Measurements from ENCODE around the gene ST6GALNAC6.

The ST6GALNAC6 gene

DNA sequence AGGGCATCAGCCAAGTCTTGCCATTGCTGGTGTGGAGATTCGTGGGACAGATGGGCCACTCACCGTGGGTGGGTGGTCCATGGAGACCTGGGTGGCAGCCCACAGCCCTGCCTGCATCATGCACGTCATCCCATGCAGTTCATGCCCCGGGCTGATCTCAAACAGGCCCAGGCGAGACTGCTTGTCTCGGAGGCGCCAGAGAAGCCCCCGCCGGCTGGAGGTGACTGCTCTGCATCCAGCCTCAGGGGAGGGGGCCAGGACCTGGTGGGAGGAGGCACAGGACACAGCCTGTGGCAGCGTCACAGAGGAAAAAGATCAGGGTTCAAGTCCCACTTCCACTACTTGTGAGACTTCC is 30.2 kb upstream of the ST6GALNAC6 start:
- no peak for DNase-seq (ENCODE audit: low read depth)
- no peak for TF ChIP-seq POLR2A (IDR thresholded peaks at IDR 0.05; ENCODE audit: extremely low read depth, insufficient read length)
- TF ChIP-seq, protein P1, sequence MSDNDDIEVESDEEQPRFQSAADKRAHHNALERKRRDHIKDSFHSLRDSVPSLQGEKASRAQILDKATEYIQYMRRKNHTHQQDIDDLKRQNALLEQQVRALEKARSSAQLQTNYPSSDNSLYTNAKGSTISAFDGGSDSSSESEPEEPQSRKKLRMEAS (IDR thresholded peaks at IDR 0.05; ENCODE audit: low read depth, low read length): no peak
- TF ChIP-seq, protein P2, sequence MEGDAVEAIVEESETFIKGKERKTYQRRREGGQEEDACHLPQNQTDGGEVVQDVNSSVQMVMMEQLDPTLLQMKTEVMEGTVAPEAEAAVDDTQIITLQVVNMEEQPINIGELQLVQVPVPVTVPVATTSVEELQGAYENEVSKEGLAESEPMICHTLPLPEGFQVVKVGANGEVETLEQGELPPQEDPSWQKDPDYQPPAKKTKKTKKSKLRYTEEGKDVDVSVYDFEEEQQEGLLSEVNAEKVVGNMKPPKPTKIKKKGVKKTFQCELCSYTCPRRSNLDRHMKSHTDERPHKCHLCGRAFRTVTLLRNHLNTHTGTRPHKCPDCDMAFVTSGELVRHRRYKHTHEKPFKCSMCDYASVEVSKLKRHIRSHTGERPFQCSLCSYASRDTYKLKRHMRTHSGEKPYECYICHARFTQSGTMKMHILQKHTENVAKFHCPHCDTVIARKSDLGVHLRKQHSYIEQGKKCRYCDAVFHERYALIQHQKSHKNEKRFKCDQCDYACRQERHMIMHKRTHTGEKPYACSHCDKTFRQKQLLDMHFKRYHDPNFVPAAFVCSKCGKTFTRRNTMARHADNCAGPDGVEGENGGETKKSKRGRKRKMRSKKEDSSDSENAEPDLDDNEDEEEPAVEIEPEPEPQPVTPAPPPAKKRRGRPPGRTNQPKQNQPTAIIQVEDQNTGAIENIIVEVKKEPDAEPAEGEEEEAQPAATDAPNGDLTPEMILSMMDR (IDR thresholded peaks at IDR 0.05; ENCODE audit: low read depth, low read length): no peak
- no peak for TF ChIP-seq MYC (IDR thresholded peaks at IDR 0.05; ENCODE audit: low read depth, low read length)
- H3K4me3 ChIP-seq (ENCODE audit: low read depth, low read length): no peak overlapping the region

DNA sequence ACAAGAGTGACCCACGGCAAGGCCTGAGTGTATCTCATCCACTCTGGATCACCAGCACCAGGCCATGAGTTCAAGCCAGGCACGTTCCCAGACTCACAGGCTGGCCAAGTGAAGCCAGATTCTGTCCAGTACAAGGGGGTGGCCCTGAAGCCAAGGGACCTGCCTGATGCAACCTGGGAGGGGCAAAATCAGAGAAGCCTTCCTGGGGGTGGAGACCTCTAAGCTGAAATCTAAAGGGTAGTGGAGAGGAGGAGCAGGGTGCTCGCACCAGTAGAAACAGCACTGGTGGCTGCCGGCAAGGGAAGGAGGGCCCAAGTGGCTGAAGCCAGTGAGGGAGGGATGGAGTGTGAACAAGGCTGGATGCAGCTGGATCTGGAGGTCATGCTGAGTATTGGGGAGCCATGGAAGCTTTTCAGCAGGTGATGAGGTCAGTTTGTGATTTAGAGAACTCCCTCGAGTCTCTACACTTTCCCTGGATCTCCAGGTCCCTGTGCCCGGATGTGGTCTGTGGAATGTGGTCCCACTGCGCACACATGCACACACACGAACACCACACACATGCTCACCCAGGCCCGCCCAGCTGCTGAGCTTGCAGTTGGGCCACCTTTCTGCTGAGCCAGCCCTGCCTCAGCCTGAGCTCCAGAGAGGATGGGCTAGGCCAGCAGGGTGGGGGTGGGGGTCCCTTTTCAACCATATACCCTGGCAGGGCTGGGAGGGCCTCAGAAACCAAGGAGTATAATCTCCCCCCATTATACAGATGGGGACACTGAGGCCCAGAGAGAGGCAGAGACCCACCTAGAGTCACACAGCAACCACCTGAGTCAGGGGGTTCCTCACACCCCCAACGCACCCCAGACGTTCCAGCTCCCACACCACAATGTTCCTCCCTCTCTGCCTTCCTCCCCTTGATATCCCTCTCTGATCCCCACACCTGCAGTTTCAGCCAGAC is 29.5 kb upstream of the ST6GALNAC6 start:
- DNase-seq (ENCODE audit: low read depth): no peak
- H3K4me3 ChIP-seq (ENCODE audit: low read depth, low read length): no peak overlapping the region
- TF ChIP-seq, protein P2 (IDR thresholded peaks at IDR 0.05; ENCODE audit: low read depth, low read length): no peak
- TF ChIP-seq, protein P1 (IDR thresholded peaks at IDR 0.05; ENCODE audit: low read depth, low read length): no peak
- TF ChIP-seq POLR2A (IDR thresholded peaks at IDR 0.05; ENCODE audit: extremely low read depth, insufficient read length) (no peak), MYC (IDR thresholded peaks at IDR 0.05; ENCODE audit: low read depth, low read length) (no peak)

DNA sequence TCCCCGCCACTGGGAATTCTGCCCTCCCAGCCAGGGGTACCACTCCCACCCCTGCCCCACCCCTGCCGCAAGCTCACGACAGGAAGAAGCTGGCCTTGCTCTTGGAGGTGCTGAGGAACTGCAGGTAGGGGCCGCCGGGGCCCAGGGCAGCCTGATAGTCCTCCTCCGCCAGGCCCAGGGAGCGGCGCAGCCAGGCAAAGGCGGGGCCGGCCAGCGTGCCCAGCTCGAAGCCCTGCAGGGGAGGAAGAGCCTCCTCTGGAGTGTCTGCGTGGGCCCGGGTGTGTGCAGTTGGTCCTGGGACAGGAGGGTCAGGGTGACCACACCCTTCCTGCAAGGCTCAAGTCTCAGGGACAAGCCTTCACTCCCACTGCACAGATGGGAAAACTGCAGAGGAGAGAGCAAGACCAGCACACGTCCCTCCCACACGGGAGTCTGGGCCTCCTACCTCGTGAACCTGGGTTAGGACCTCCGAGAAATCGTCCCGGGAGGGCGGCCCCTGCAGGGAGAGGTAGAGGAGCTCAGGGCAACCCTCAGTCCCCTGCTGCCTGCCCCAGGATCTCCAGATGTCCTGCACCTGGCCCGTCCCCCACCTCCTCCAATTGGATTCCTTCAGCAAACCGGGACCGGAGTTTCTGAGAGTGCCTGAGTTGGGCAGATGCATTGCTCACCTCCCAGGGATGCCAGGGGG is 28.7 kb upstream of the ST6GALNAC6 start:
- no peak overlapping the region for H3K4me3 ChIP-seq (ENCODE audit: low read depth, low read length)
- no peak for TF ChIP-seq MYC (IDR thresholded peaks at IDR 0.05; ENCODE audit: low read depth, low read length)
- TF ChIP-seq, protein P1 (IDR thresholded peaks at IDR 0.05; ENCODE audit: low read depth, low read length): no peak
- TF ChIP-seq, protein P2 (IDR thresholded peaks at IDR 0.05; ENCODE audit: low read depth, low read length): no peak
- TF ChIP-seq POLR2A (IDR thresholded peaks at IDR 0.05; ENCODE audit: extremely low read depth, insufficient read length): no peak
- DNase-seq (ENCODE audit: low read depth): no peak

DNA sequence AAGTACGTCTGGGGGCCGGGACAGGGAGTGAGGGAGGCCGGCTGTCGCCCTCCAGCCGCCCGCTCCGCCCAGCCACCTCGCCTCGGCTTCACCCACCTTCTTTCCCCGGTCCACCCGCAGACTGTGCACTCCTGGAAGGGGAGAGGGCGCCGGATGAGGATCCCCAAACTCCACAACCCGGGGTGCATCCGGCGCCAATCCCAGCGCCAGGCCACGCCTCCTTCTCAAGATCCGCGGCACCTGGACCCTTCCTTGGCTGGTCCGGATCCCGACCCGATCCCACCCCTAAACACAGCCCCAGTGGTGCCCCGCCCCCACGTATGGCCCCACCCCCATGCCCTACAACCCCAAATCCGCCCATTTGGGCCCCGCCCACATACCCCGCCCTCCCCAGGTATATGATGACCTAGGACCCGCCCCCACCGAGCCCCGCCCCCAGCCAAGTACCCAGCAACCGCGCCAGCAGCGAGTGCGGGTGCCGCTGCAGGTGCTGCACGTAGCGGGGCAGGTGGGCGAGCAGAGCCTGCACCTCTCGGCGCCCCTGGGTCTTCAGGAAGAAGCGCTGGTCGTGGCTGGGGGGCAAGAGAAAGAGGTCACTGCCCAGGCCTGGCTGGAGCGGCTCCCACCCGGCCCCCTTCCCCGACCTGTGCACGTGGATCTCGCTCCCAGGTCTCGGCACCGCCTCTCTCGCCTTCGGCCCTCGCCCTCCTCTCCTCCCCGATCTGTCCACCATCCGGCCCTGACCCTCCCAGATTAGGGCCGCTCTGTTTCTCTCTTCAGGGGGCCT is 28.0 kb upstream of the ST6GALNAC6 start:
- H3K4me3 ChIP-seq (ENCODE audit: low read depth, low read length): no peak overlapping the region
- no peak for DNase-seq (ENCODE audit: low read depth)
- TF ChIP-seq POLR2A (IDR thresholded peaks at IDR 0.05; ENCODE audit: extremely low read depth, insufficient read length): no peak

DNA sequence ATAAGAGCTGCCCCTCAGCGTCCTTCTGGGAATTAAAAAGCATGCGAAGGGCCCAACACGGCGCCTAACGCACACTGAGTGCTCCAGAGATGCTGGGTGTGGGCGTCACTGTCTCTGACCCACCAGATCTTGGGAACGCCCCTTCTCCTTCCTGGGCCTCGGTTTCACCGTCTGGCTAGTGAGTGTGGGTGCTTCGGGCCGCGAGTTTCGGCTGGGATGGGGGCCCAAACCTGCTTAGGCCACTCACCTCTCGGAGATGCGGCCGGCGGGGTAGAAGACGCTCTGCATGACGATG is 27.4 kb upstream of the ST6GALNAC6 start:
- TF ChIP-seq MYC (IDR thresholded peaks at IDR 0.05; ENCODE audit: low read depth, low read length): no peak
- TF ChIP-seq, protein P2 (IDR thresholded peaks at IDR 0.05; ENCODE audit: low read depth, low read length): no peak
- TF ChIP-seq, protein P1 (IDR thresholded peaks at IDR 0.05; ENCODE audit: low read depth, low read length): no peak
- no peak for TF ChIP-seq POLR2A (IDR thresholded peaks at IDR 0.05; ENCODE audit: extremely low read depth, insufficient read length)

More for the DNA sequence above, 27.4 kb upstream of the ST6GALNAC6 start:
- DNase-seq (ENCODE audit: low read depth): no peak
- H3K4me3 ChIP-seq (ENCODE audit: low read depth, low read length): no peak overlapping the region
